NCI-H1417 (cell line): Measurements from ENCODE around the gene KLF2.
A peak's percentile ranks its signal among the peaks of the same experiment; 100 is the strongest.
"Not testable (repeated sequence)": the region's sequence is repeated elsewhere in the genome, so short reads cannot be mapped to it uniquely, and the experiment has no call there.

Experiments used
- DNase-seq, 3 experiments: peaks; one replicate each; lab custom pipeline; 2025; lab: John Stamatoyannopoulos, UW

KLF2 gene

GRCh38 chr19:16324384-16325160 lies at the start of gene KLF2:
KLF2 (plus strand) TSS chr19:16324826; CDS start chr19:16324924, 98 bp downstream.
- DNase-seq, result peak; percentile 9 to 69 (median 68)

- DNase-seq, result no peak
Measured at GRCh38 chr19:16280306-16280705, 44.3 kb upstream of the KLF2 start.

DNA sequence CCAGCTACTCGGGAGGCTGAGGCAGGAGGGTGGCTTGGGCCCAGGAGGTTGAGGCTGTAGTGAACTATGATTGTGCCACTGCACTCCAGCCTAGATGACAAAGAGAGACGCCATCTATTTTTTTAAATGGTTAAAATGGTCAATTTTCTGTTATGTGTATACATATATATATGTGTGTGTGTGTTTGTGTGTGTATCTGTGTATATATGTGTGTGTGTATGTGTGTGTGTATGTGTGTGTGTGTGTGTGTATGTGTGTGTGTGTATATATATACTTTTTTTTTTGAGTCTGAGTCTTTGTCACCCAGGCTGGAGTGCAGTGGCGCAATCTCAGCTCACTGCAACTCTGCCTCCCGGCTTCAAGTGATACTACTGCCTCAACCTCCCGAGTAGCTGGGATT lies 42.9 kb upstream of the KLF2 start:
- DNase-seq, result no peak

DNA sequence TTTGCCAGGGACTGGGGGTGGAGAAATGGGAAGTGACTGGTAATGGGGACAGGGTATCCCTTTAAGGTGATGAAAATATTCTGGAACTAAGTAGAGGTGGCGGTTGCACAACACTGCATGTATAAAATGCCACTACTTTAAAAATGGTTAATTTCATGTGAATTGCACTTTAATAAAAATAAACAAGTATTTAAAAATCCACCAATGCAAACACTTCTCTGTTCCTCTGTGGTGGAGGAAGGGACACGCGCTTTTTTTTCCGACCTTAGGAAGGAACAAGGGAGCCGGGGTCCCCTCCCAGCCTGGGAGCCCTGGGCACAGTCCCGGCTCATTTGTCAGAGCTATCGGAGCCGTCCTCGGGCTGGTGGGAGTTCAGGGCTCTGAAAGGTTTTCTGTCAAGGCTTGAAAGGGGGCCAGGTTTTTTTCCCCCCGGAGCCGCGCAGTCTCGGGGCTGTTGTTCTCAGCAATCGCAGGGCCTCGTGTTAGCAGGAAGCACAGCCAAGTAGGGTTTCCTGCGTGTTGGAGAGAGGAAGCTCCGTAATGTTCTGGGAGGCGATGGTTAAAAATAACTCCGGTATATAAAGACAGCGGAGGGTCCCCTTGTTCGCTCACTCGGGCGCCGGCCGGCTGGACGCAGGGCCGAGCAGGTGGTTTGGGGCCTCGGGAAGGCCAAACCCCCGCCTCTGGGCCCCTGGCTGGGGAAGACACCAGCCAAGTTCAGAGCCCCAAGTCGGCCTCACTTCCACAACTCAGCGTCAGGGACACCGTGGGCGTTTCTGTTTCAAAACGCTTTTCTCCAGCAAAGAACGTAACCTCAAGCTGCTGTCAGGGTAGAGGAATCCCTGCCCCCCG lies 41.2 kb upstream of the KLF2 start:
- DNase-seq, result no peak

- no peak for DNase-seq
Measured at GRCh38 chr19:16284505-16284904, 40.1 kb upstream of the KLF2 start.

- not testable (repeated sequence) for DNase-seq
Measured at GRCh38 chr19:16285079-16285478, 39.5 kb upstream of the KLF2 start.

GRCh38 chr19:16285769-16286498 lies 38.7 kb upstream of the KLF2 start:
- DNase-seq, result peak; percentile 19 to 65 (median 42)

DNA sequence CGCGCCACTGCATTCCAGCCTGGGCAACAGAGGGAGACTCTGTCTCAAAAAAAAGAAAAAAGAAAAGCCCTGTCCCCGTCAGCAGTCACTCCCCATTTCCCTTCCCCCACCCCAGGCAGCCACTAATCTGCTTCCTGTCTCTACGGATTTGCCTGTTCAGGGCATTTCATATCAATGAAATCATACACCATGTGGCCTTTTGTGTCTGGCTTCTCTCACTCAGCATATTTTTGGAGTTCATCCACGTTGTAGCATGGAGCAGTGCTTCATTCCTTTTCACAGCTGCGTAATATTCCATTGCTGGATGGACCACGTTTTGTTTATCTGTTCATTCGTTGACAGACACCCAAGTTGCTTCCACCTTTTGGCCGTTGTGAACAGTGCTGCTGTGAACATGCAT lies 36.1 kb upstream of the KLF2 start:
- DNase-seq, result no peak

DNA sequence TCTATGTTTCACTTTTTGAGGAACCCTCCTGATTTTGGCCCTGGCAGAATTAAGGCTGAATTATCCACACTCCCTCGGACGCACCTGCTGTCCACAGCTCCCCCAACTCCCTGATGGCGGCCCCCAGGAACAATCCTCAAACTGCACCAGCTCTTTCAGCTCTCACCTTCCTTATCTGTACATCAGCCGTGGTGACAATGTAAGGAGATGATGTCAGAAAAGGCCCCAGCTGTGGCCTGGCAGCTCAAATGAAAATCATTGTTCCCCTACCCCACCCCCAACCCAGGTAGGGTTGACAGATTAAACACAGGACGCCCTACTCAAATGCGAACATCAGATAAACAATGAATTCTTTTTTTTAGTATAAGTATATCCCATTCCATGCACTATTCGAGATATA lies 35.0 kb upstream of the KLF2 start:
- DNase-seq, result no peak

DNA sequence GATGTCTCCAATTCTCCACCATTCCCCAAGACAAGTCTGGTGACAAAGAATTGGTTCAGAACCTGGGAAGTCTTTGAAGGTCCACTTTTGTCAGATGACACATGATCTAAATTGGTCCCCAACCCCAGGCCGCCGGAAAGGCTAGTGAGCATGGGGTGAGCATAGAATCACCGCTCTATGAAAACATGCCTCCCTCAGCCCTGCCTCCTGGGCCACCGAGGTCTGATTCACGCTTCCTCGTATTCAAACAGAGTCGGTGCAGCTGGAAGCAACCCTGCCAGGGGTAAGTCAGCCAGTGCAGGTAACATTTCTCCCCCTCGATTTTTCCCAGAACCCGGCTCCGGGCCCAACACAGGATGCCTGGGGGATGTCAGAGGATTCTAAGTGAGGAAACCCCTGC lies 33.9 kb upstream of the KLF2 start:
- no peak for DNase-seq

GRCh38 chr19:16293118-16294091 lies 31.2 kb upstream of the KLF2 start:
- DNase-seq, result peak in 2 of 3 experiments; percentile 10 to 28

- no peak for DNase-seq
Measured at GRCh38 chr19:16295057-16295456, 29.6 kb upstream of the KLF2 start.

DNA sequence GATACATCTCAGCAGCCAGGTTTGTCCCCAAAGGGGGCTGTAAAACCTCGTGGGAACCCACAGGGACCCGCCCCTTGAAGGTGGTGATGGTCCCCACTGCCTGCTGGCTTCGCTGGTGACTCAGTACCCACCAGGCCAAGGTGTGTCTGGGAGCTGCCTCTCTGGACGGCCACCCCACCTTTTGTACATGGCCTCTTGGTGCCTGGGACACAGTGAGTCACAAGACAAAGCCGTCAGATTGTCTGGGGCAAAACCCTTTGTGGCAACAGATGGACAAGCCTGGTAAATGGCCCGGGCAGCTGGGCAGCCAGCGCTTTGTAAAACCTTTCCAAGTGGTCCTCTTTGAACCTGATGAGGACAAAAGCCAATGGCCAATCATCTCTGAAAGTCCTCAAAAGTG lies 27.9 kb upstream of the KLF2 start:
- no peak for DNase-seq

GRCh38 chr19:16297575-16298178 lies 26.9 kb upstream of the KLF2 start:
- DNase-seq, result no peak

GRCh38 chr19:16298334-16298733 lies 26.3 kb upstream of the KLF2 start:
- no peak for DNase-seq

GRCh38 chr19:16301999-16302694 lies 22.5 kb upstream of the KLF2 start:
- no peak for DNase-seq

- DNase-seq, result no peak
Measured at GRCh38 chr19:16303755-16304154, 20.9 kb upstream of the KLF2 start.

DNA sequence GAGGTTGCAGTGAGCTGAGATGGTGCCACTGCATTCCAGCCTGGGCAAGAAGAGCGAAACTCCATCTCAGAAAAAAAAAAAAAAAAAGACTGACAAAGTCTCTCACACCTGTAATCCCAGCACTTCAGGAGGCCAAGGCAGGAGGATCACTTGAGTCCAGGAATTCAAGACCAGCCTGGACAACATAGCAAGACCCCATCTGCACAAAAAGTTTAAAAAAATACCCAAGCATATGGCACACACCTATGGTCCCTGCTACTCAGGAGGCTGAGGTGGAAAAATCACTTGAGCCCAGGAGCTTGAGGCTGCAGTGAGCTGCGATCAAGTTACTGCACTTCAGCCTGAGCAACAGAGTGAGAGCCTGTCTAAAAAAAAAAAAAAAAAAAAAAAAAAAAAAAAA lies 20.1 kb upstream of the KLF2 start:
- peak in 1 of 3 experiments; percentile 13 for DNase-seq

DNA sequence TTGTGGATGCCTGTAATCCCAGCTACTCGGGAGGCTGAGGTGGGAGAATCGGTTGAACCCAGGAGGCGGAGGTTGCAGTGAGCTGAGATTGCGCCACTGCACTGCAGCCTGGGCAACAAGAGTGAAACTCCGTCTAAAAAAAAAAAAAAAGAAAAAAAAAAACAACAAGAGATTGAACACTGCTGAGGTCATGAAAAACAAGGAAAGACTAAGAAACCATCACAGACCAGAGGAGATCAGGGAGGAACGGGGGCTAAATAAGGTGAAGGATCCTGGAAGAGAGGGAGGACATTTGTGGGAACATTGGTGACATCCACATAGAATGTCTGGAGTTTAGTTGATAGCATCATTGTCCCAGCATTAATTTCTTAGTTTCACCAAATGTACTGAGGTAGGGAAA lies 19.6 kb upstream of the KLF2 start:
- DNase-seq, result not testable (repeated sequence)

GRCh38 chr19:16306728-16307402 lies 17.8 kb upstream of the KLF2 start:
- DNase-seq, result peak in 1 of 3 experiments; percentile 46
